ENCODE measurements around the gene ARHGAP6. TPM values are rescaled to one million over a fixed set of nuclear protein-coding genes. Genes with fewer than 3 reads are reported as not detected.

The ARHGAP6 gene
- total RNA-seq, 1 experiment from 2014 or later: 0.10 TPM

DNA sequence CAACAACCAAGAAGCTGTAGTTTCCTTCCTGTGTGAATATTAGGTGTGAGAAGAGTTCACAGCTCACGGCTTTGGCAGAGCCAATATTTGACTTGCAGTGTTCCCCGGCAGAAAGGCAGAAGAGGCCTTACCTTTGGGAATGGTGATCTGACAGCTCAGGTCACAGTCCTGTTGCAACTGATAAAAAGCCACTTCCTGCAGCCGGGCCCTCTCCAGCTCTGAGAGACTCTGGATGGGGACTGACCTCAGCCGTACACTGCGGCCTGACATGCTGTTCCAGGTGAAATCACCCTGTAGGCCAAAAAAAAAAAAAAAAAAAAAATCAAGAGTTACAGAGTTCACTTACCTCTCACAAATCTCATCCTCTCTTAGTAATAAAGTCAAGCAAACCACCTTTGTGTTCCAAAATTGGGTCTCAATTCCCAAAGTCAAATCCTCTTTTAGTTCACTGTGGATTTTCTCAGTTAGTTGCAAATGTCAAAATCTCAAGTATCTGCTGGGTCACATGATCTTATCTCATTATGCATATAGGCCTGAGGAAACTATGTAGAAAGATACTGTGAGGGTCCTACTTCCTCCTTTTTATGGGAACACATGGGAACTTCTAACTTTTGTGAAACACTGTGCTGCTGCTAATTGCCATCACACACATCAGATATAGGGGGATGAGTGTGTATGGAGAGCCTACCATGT is 411.2 kb downstream of the ARHGAP6 start:
- Histone ChIP-seq H3K4me3 (replicated peaks in 1 of 2; ENCODE audit: low read depth in 1 of 2, low read length in 2 of 2) (no peak overlapping the region), H3K79me2 (ENCODE audit: insufficient read depth, low read length) (no peaks in the 10 kb centered on the region), H3K9ac (ENCODE audit: low read length) (no peak overlapping the region), H3K4me2 (ENCODE audit: low read length) (no peak overlapping the region), H3K9me3 (ENCODE audit: control insufficient read depth in 1 of 2, insufficient read depth in 1 of 2, low read depth in 1 of 2, low read length in 2 of 2) (no peaks in the 10 kb centered on the region), H4K20me1 (ENCODE audit: insufficient read depth) (no peaks in the 10 kb centered on the region), H3K27ac (ENCODE audit: low read depth, low read length) (no peak overlapping the region), H3K27me3 (ENCODE audit: insufficient read depth, low read length) (no peaks in the 10 kb centered on the region), H2AFZ (ENCODE audit: low read depth, low read length, poor library complexity, severe bottlenecking) (no peak overlapping the region), H3K9me2 (ENCODE audit: insufficient read depth) (no peaks in the 10 kb centered on the region), H3K4me1 (ENCODE audit: control insufficient read depth in 1 of 2, insufficient read depth in 2 of 2, low read length in 2 of 2) (no peaks in the 10 kb centered on the region), H3K36me3 (ENCODE audit: control insufficient read depth in 1 of 2, insufficient read depth in 2 of 2, low read length in 2 of 2) (no peaks in the 10 kb centered on the region)
- ChIA-PET POLR2A (no interaction called here), CTCF (no interaction called here), RAD21 (ENCODE audit: low non-redundant PET in 1 of 2, low total read pairs in 2 of 2, uncharacterized antibody in 2 of 2, unreplicated experiment in 2 of 2) (no interaction called here)
- DNase-seq (ENCODE audit: low read depth, low spot score) (no peak), ATAC-seq (no peak)
- BruUV-seq (replicated peaks): no TSS peak
- intact Hi-C loops (cut with micrococcal nuclease): no loop called here
- no peak for TF ChIP-seq EZH2phosphoT487 (IDR thresholded peaks at IDR 0.05; ENCODE audit: borderline replicate concordance)
- TF ChIP-seq EGR1 (IDR thresholded peaks at IDR 0.05; ENCODE audit: low read depth): no peak
- TF ChIP-seq, protein P1, sequence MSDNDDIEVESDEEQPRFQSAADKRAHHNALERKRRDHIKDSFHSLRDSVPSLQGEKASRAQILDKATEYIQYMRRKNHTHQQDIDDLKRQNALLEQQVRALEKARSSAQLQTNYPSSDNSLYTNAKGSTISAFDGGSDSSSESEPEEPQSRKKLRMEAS (IDR thresholded peaks at IDR 0.05): no peak
- TF ChIP-seq, protein P2, sequence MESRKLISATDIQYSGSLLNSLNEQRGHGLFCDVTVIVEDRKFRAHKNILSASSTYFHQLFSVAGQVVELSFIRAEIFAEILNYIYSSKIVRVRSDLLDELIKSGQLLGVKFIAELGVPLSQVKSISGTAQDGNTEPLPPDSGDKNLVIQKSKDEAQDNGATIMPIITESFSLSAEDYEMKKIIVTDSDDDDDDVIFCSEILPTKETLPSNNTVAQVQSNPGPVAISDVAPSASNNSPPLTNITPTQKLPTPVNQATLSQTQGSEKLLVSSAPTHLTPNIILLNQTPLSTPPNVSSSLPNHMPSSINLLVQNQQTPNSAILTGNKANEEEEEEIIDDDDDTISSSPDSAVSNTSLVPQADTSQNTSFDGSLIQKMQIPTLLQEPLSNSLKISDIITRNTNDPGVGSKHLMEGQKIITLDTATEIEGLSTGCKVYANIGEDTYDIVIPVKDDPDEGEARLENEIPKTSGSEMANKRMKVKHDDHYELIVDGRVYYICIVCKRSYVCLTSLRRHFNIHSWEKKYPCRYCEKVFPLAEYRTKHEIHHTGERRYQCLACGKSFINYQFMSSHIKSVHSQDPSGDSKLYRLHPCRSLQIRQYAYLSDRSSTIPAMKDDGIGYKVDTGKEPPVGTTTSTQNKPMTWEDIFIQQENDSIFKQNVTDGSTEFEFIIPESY (IDR thresholded peaks at IDR 0.05; ENCODE audit: extremely low read depth, insufficient replicate concordance, low read length): no peak
- no peak for TF ChIP-seq TCF7L2 (IDR thresholded peaks at IDR 0.05; ENCODE audit: borderline replicate concordance, extremely low read depth, insufficient read depth, insufficient read length)
- no peak for TF ChIP-seq JUND (IDR thresholded peaks at IDR 0.05)
- TF ChIP-seq RAD21 (IDR thresholded peaks at IDR 0.05; ENCODE audit: low read depth): no peak
- TF ChIP-seq SIN3A (IDR thresholded peaks at IDR 0.05; ENCODE audit: low read depth): no peak
- TF ChIP-seq SP1 (IDR thresholded peaks at IDR 0.05; ENCODE audit: low read depth): no peak
- TF ChIP-seq, protein P3, sequence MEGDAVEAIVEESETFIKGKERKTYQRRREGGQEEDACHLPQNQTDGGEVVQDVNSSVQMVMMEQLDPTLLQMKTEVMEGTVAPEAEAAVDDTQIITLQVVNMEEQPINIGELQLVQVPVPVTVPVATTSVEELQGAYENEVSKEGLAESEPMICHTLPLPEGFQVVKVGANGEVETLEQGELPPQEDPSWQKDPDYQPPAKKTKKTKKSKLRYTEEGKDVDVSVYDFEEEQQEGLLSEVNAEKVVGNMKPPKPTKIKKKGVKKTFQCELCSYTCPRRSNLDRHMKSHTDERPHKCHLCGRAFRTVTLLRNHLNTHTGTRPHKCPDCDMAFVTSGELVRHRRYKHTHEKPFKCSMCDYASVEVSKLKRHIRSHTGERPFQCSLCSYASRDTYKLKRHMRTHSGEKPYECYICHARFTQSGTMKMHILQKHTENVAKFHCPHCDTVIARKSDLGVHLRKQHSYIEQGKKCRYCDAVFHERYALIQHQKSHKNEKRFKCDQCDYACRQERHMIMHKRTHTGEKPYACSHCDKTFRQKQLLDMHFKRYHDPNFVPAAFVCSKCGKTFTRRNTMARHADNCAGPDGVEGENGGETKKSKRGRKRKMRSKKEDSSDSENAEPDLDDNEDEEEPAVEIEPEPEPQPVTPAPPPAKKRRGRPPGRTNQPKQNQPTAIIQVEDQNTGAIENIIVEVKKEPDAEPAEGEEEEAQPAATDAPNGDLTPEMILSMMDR (IDR thresholded peaks at IDR 0.05 in 2 of 3, conservative IDR thresholded peaks at IDR 0.05 in 1 of 3; ENCODE audit: borderline replicate concordance in 1 of 3, insufficient read depth in 1 of 3, low read depth in 2 of 3, low read length in 2 of 3): no peak
- no peak for TF ChIP-seq POLR2AphosphoS5 (IDR thresholded peaks at IDR 0.05; ENCODE audit: low read depth, low read length)
- TF ChIP-seq ZFX (IDR thresholded peaks at IDR 0.05): no peak
- no peak for TF ChIP-seq CEBPB (IDR thresholded peaks at IDR 0.05; ENCODE audit: low read depth)
- no peak for TF ChIP-seq EZH2 (IDR thresholded peaks at IDR 0.05)
- TF ChIP-seq, protein P4, sequence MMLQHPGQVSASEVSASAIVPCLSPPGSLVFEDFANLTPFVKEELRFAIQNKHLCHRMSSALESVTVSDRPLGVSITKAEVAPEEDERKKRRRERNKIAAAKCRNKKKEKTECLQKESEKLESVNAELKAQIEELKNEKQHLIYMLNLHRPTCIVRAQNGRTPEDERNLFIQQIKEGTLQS (IDR thresholded peaks at IDR 0.05): no peak
- no peak for TF ChIP-seq ELF1 (IDR thresholded peaks at IDR 0.05; ENCODE audit: borderline replicate concordance, low read depth)
- no peak for TF ChIP-seq FOSL1 (IDR thresholded peaks at IDR 0.05; ENCODE audit: low read depth)

Measured in HCT116 (cell line).